Esophagus (tissue), 2 donors: ENCODE results near the gene TLK1. TPM values are rescaled to one million over a fixed set of nuclear protein-coding genes. Genes with fewer than 3 reads are reported as not detected.
"Not testable (repeated sequence)": the region's sequence is repeated elsewhere in the genome, so short reads cannot be mapped to it uniquely, and the experiment has no call there.

ENCODE experiments used
- H3K27ac ChIP-seq, 2 donors: one replicate each; pipeline ENCODE4 v1.5.1; 2013; ENCODE audit warnings: low read depth in 2 of 2, mild to moderate bottlenecking in 2 of 2, inconsistent platforms in 1 of 2, low read length in 1 of 2, moderate library complexity in 1 of 2
- H3K27me3 ChIP-seq, 2 donors: one replicate each; pipeline ENCODE4 v1.6.1; 2013; ENCODE audit warnings: low read length in 2 of 2, control low read depth in 1 of 2, mild to moderate bottlenecking in 1 of 2; ENCODE audit not compliant: insufficient read depth in 2 of 2, control insufficient read depth in 1 of 2
- H3K36me3 ChIP-seq, 2 donors: one replicate each; pipeline ENCODE4 v1.6.1; 2013; ENCODE audit warnings: low read length in 1 of 2; ENCODE audit not compliant: control insufficient read depth in 2 of 2, insufficient read depth in 2 of 2
- H3K4me1 ChIP-seq, 2 donors: one replicate each; pipeline ENCODE4 v1.6.1; 2013; ENCODE audit warnings: low read length in 1 of 2; ENCODE audit not compliant: control insufficient read depth in 2 of 2, insufficient read depth in 2 of 2
- H3K4me3 ChIP-seq, 2 donors: one replicate each; pipeline ENCODE4 v1.5.1; 2013; ENCODE audit warnings: low read length in 2 of 2, mild to moderate bottlenecking in 2 of 2, low read depth in 1 of 2, moderate library complexity in 1 of 2
- H3K9me3 ChIP-seq, 2 donors: one replicate each; pipeline ENCODE4 v1.6.1; 2013; ENCODE audit warnings: mild to moderate bottlenecking in 2 of 2, low read depth in 1 of 2, low read length in 1 of 2, moderate library complexity in 1 of 2; ENCODE audit not compliant: control insufficient read depth in 2 of 2, insufficient read depth in 1 of 2
- WGBS, 2 donors: extraction: QIAGEN DNeasy Blood & Tissue Kit; methylation state at CpG; one replicate each; pipeline ENCODE4 v1.1.7; 2013; 5-methylcytosine and 5-hydroxymethylcytosine counted together
- polyA plus RNA-seq, 2 donors: library from polyadenylated mRNA; stranded (reverse); fragments of 200-250 nt; gene quantifications; one replicate each; pipeline ENCODE4 v1.2.3, GENCODE V29; 2013
- donor health status: healthy with polysubstance abuse.
- donor health status: Bipolar disorder and iron deficiency.

TLK1 gene
- polyA plus RNA-seq, 2 donors: 6.6 to 13.4 TPM

DNA sequence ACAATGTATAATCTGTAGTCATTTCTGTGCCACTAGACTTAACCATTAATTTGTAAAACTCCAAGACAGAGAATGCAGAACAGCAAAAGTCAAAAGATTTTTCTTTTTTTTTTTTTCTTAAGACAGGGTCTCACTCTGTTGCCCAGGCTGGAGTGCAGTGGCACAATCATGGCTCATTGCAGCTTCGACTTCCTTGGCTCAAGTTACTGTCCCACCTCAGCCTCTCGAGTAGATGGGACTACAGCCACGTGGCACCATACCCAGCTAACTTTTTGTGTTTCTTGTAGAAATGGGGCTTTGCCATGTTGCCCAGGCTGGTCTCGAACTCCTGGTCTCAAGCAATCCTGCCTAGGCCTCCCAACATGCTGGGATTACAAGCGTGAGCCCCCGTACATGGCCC lies 80.1 kb downstream of the TLK1 start:
- WGBS, 2 donors: 93 to 94% methylated on average over 6 of the region's 6 CpGs
- Histone ChIP-seq H3K27ac (no peak overlapping the region), H3K9me3 (no peaks in the 10 kb centered on the region), H3K4me3 (no peak overlapping the region), H3K27me3 (no peaks in the 10 kb centered on the region), H3K36me3 (peaks cover 2% of the 10 kb centered on the region in 2 donors), H3K4me1 (no peaks in the 10 kb centered on the region)

GRCh38 chr2:171076422-171076821 lies 84.3 kb downstream of the TLK1 start:
- H3K4me3 ChIP-seq, H3K9me3 ChIP-seq, H3K4me1 ChIP-seq, H3K36me3 ChIP-seq, H3K27ac ChIP-seq, H3K27me3 ChIP-seq: not testable (repeated sequence)
- WGBS, 2 donors: 88 to 94% methylated on average over 7 of the region's 7 CpGs

GRCh38 chr2:171072164-171072563 lies 88.5 kb downstream of the TLK1 start:
- no peak overlapping the region for H3K27ac ChIP-seq
- no peaks in the 10 kb centered on the region for H3K4me1 ChIP-seq
- no peaks in the 10 kb centered on the region for H3K9me3 ChIP-seq
- H3K27me3 ChIP-seq: no peaks in the 10 kb centered on the region
- no peak overlapping the region for H3K4me3 ChIP-seq
- H3K36me3 ChIP-seq: no peaks in the 10 kb centered on the region
- WGBS, 2 donors: 97 to 100% methylated on average over 5 of the region's 5 CpGs

- H3K27ac ChIP-seq: no peak overlapping the region
- no peaks in the 10 kb centered on the region for H3K27me3 ChIP-seq
- H3K4me1 ChIP-seq: no peaks in the 10 kb centered on the region
- WGBS, 2 donors: 49 to 58% methylated on average over 8 of the region's 8 CpGs
- H3K9me3 ChIP-seq: no peaks in the 10 kb centered on the region
- no peak overlapping the region for H3K4me3 ChIP-seq
- no peaks in the 10 kb centered on the region for H3K36me3 ChIP-seq
These were observed 91.3 kb downstream of the TLK1 start for GRCh38 chr2:171069286-171069956.

- H3K4me1 ChIP-seq: no peaks in the 10 kb centered on the region
- H3K36me3 ChIP-seq: no peaks in the 10 kb centered on the region
- H3K27ac ChIP-seq: no peak overlapping the region
- no peaks in the 10 kb centered on the region for H3K27me3 ChIP-seq
- H3K9me3 ChIP-seq: no peaks in the 10 kb centered on the region
- no peak overlapping the region for H3K4me3 ChIP-seq
- WGBS, 2 donors: 94 to 96% methylated on average over 1 of the region's 1 CpG
These were observed 94.6 kb downstream of the TLK1 start for GRCh38 chr2:171066110-171066509.

GRCh38 chr2:171057575-171057974 lies 103.1 kb downstream of the TLK1 start:
- peaks cover 0 to 3% of the 10 kb centered on the region in 2 donors for H3K36me3 ChIP-seq
- 74 to 92% methylated on average over 2 of the region's 2 CpGs for WGBS, 2 donors
- no peak overlapping the region for H3K4me3 ChIP-seq
- no peaks in the 10 kb centered on the region for H3K4me1 ChIP-seq
- no peaks in the 10 kb centered on the region for H3K27me3 ChIP-seq
- H3K9me3 ChIP-seq: no peaks in the 10 kb centered on the region
- no peak overlapping the region for H3K27ac ChIP-seq

GRCh38 chr2:171056307-171056706 lies 104.4 kb downstream of the TLK1 start:
- 51 to 71% methylated on average over 1 of the region's 1 CpG for WGBS, 2 donors
- H3K27me3 ChIP-seq: no peaks in the 10 kb centered on the region
- no peak overlapping the region for H3K27ac ChIP-seq
- H3K36me3 ChIP-seq: peaks cover 0 to 3% of the 10 kb centered on the region in 2 donors
- H3K4me3 ChIP-seq: no peak overlapping the region
- no peaks in the 10 kb centered on the region for H3K9me3 ChIP-seq
- no peaks in the 10 kb centered on the region for H3K4me1 ChIP-seq

DNA sequence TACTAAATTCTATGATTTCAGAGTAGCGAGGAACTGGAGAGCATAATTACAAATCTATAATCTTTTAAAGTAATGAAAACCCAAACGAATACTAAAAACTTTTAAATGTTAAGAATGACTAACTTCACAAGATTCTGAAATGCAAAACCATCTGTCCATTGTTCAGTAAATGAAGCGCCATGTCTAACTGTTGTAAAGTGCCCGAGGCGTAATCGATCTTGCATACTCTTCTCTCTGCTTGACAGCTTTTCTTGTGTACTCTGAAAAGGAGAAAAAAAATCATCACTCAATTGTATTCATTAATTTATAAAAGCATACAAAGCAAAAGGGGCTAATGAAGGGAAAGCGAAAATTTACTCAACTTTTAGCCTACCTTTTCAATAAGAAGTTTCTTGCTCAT lies 111.0 kb downstream of the TLK1 start:
- Histone ChIP-seq H3K9me3 (no peaks in the 10 kb centered on the region), H3K27ac (no peak overlapping the region), H3K4me3 (no peak overlapping the region), H3K27me3 (no peaks in the 10 kb centered on the region), H3K4me1 (no peaks in the 10 kb centered on the region), H3K36me3 (no peaks in the 10 kb centered on the region)
- WGBS, 2 donors: 92 to 97% methylated on average over 7 of the region's 7 CpGs

DNA sequence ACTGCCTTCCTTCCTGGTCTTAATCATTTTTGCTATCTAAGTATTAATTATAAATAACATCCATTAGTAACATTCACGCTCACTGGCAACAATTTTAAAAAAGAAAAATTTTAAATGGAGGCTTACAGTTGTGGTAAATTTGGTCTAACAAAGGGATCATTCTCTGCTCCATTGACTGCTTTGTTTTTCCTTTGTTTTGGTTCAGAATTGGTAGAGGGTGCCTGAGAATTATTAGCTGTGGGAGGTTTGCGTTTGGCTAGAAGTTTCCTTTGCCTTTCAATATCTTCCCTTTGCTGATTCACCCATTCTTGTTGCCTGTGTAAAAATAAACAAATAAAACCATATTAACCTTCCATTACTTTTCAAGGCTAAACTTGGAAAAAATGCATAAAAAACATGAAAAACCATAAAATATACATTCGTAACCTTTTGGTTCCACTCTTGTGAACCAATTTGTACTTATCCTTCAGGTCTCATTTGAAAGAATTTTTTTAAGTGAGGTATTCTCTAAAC lies 114.6 kb downstream of the TLK1 start:
- Histone ChIP-seq H3K4me1 (no peaks in the 10 kb centered on the region), H3K27me3 (no peaks in the 10 kb centered on the region), H3K27ac (no peak overlapping the region), H3K36me3 (peaks cover 0 to 3% of the 10 kb centered on the region in 2 donors), H3K4me3 (no peak overlapping the region), H3K9me3 (no peaks in the 10 kb centered on the region)
- 92 to 94% methylated on average over 3 of the region's 3 CpGs for WGBS, 2 donors

DNA sequence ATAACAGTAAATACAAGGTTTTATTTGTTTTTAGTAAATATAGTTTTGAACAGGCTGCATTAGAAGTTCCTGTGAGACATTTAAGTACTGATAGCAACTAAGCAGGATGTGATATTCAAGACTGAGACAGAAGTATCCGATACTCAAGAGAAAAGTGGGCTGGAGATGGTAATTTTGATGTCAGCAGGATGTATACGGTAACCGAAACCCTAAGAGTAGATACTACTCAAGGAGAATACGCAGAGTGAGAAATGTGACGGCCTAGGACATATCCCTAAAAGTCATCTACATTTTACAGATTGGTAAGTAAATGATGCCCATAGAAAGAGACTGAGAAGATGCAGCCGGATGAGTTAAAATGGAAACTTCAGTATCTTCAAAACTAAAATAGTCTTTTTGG lies 116.3 kb downstream of the TLK1 start:
- Histone ChIP-seq H3K4me1 (no peaks in the 10 kb centered on the region), H3K36me3 (peaks cover 0 to 5% of the 10 kb centered on the region in 2 donors), H3K9me3 (no peaks in the 10 kb centered on the region), H3K27me3 (no peaks in the 10 kb centered on the region), H3K4me3 (no peak overlapping the region), H3K27ac (no peak overlapping the region)
- WGBS, 2 donors: 59 to 61% methylated on average over 6 of the region's 6 CpGs
